ENCODE measurements around the gene UBE3B. TPM values are rescaled to one million over a fixed set of nuclear protein-coding genes. Genes with fewer than 3 reads are reported as not detected.

The UBE3B gene
- total RNA-seq, 1 donor from 2014 or later, result 34.4 TPM

- H3K79me2 ChIP-seq (ENCODE audit: insufficient read depth, low read length), result no peaks in the 10 kb centered on the region
- peaks cover 1% of the 10 kb centered on the region for H3K36me3 ChIP-seq (ENCODE audit: insufficient read depth, low read length)
- peaks cover 2% of the 10 kb centered on the region for H3K27me3 ChIP-seq (ENCODE audit: insufficient read depth, low read length)
- Mint-ChIP-seq H3K9me3 (ENCODE audit: unreplicated experiment) (peaks cover 5% of the 10 kb centered on the region), H3K4me3 (ENCODE audit: unreplicated experiment) (peak overlapping the region; percentile 6), H3K27ac (ENCODE audit: unreplicated experiment) (no peak overlapping the region), H3K27me3 (ENCODE audit: low read depth, unreplicated experiment) (peaks cover 10% of the 10 kb centered on the region), H3K36me3 (ENCODE audit: low read depth, unreplicated experiment) (peaks cover 1% of the 10 kb centered on the region), H3K4me1 (ENCODE audit: low read depth, unreplicated experiment) (no peaks in the 10 kb centered on the region)
- H3K27ac ChIP-seq (ENCODE audit: low read depth, low read length), result no peak overlapping the region
- no peak overlapping the region for H3K9ac ChIP-seq (ENCODE audit: low read length)
- H3K4me3 ChIP-seq (ENCODE audit: insufficient read depth, low read depth, low read length), result no peak overlapping the region
- H3K9me3 ChIP-seq (ENCODE audit: insufficient read depth, low read depth, low read length), result no peaks in the 10 kb centered on the region
- no peak for TF ChIP-seq EZH2 (IDR thresholded peaks at IDR 0.05; ENCODE audit: insufficient read depth, low read length)
- TF ChIP-seq CTCF (IDR thresholded peaks at IDR 0.05; ENCODE audit: insufficient read depth, low read depth, low read length), result no peak
- no peaks in the 10 kb centered on the region for H4K20me1 ChIP-seq (ENCODE audit: insufficient read depth, low read length)
- no peak for DNase-seq (ENCODE audit: low read depth)
- no peak overlapping the region for H3K4me2 ChIP-seq (ENCODE audit: low read length)
- no peak overlapping the region for H2AFZ ChIP-seq (ENCODE audit: low read depth, low read length)
- FAIRE-seq, result no peak
- peaks cover 9% of the 10 kb centered on the region for H3K4me1 ChIP-seq (ENCODE audit: insufficient read depth, low read length)
These were observed 82.2 kb downstream of the UBE3B start for GRCh38 chr12:109559601-109560000.

DNA sequence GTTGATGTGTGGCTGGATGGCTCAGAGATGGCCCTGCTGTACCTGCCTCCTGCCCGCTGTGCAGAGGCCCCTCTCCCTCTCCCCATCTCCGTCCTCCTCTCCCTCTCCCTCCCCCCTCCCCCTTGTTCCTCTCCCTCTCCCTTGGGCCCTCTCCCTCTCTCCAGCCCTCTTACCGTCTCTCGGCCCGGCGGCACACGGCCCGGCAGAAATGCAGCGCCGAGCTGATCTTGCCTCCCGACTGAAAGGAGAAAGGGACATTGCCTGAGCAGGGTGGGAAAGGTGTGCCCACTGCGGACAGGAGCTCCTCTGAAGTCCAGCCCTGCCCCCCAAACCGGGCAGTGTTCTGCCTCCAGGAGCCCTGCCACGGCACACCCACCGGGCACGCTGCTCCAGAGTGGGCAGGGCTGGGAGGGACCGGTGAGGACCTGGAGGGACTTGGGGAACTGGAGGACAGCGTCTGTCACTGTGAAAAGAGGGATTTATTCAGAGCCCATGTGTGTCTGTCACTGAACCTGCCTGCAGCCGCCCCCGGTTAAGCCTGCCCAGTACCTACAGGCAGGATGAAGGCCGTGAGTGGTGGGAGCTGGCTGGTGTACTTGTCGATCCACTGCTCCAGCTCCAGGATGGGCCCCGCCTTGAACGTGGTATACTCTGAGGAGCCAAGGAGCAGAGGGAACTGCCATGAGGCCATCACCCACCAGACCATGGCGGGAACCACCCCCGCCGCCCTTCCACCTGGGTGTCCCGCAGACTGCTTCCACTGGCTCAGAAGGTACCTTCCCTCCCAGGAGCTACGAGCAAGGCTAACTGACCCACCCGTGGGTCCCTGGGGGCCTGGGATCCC, 83.7 kb downstream of the UBE3B start:
- Histone ChIP-seq H3K27me3 (ENCODE audit: insufficient read depth, low read length) (no peaks in the 10 kb centered on the region), H3K36me3 (ENCODE audit: insufficient read depth, low read length) (peaks cover 2% of the 10 kb centered on the region), H3K4me1 (ENCODE audit: insufficient read depth, low read length) (peaks cover 9% of the 10 kb centered on the region), H3K4me2 (ENCODE audit: low read length) (no peak overlapping the region), H3K27ac (ENCODE audit: low read depth, low read length) (no peak overlapping the region), H3K79me2 (ENCODE audit: insufficient read depth, low read length) (no peaks in the 10 kb centered on the region), H3K4me3 (ENCODE audit: insufficient read depth, low read depth, low read length) (no peak overlapping the region), H3K9me3 (ENCODE audit: insufficient read depth, low read depth, low read length) (no peaks in the 10 kb centered on the region), H4K20me1 (ENCODE audit: insufficient read depth, low read length) (no peaks in the 10 kb centered on the region), H2AFZ (ENCODE audit: low read depth, low read length) (no peak overlapping the region), H3K9ac (ENCODE audit: low read length) (no peak overlapping the region)
- peaks cover 10% of the 10 kb centered on the region for H3K27me3 Mint-ChIP-seq (ENCODE audit: low read depth, unreplicated experiment)
- peaks cover 1% of the 10 kb centered on the region for H3K36me3 Mint-ChIP-seq (ENCODE audit: low read depth, unreplicated experiment)
- TF ChIP-seq CTCF (IDR thresholded peaks at IDR 0.05; ENCODE audit: insufficient read depth, low read depth, low read length) (no peak), EZH2 (IDR thresholded peaks at IDR 0.05; ENCODE audit: insufficient read depth, low read length) (no peak)
- peaks cover 5% of the 10 kb centered on the region for H3K9me3 Mint-ChIP-seq (ENCODE audit: unreplicated experiment)
- FAIRE-seq, result no peak
- H3K27ac Mint-ChIP-seq (ENCODE audit: unreplicated experiment), result no peak overlapping the region
- H3K4me3 Mint-ChIP-seq (ENCODE audit: unreplicated experiment), result no peak overlapping the region
- DNase-seq (ENCODE audit: low read depth), result no peak
- no peaks in the 10 kb centered on the region for H3K4me1 Mint-ChIP-seq (ENCODE audit: low read depth, unreplicated experiment)

DNA sequence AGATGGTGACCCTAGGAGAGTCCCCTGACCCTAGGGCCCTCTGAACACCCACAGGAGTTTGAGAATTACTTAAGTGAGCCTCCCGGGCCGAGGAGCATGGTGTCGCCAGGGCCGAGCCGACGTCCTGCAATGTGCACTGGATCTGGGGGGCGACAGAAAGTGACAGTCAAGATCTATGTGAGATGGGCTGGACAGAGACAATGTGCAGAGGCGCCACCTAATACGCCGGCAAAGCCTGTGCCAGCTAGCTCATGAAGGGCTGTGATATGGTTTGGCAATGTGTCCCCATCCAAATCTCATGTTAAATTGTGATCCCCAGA, 84.2 kb downstream of the UBE3B start:
- Histone ChIP-seq H2AFZ (ENCODE audit: low read depth, low read length) (no peak overlapping the region), H3K4me2 (ENCODE audit: low read length) (no peak overlapping the region), H3K79me2 (ENCODE audit: insufficient read depth, low read length) (no peaks in the 10 kb centered on the region), H3K9me3 (ENCODE audit: insufficient read depth, low read depth, low read length) (no peaks in the 10 kb centered on the region), H3K4me1 (ENCODE audit: insufficient read depth, low read length) (peaks cover 9% of the 10 kb centered on the region), H3K4me3 (ENCODE audit: insufficient read depth, low read depth, low read length) (no peak overlapping the region), H3K36me3 (ENCODE audit: insufficient read depth, low read length) (peaks cover 2% of the 10 kb centered on the region), H4K20me1 (ENCODE audit: insufficient read depth, low read length) (no peaks in the 10 kb centered on the region), H3K9ac (ENCODE audit: low read length) (no peak overlapping the region), H3K27ac (ENCODE audit: low read depth, low read length) (no peak overlapping the region), H3K27me3 (ENCODE audit: insufficient read depth, low read length) (no peaks in the 10 kb centered on the region)
- DNase-seq (ENCODE audit: low read depth), result no peak
- no peak for FAIRE-seq
- Mint-ChIP-seq H3K4me3 (ENCODE audit: unreplicated experiment) (no peak overlapping the region), H3K4me1 (ENCODE audit: low read depth, unreplicated experiment) (no peaks in the 10 kb centered on the region), H3K9me3 (ENCODE audit: unreplicated experiment) (peaks cover 5% of the 10 kb centered on the region), H3K36me3 (ENCODE audit: low read depth, unreplicated experiment) (peaks cover 1% of the 10 kb centered on the region), H3K27ac (ENCODE audit: unreplicated experiment) (no peak overlapping the region), H3K27me3 (ENCODE audit: low read depth, unreplicated experiment) (peaks cover 5% of the 10 kb centered on the region)
- TF ChIP-seq EZH2 (IDR thresholded peaks at IDR 0.05; ENCODE audit: insufficient read depth, low read length) (no peak), CTCF (IDR thresholded peaks at IDR 0.05; ENCODE audit: insufficient read depth, low read depth, low read length) (no peak)
